ENCODE measurements around the gene PHACTR1.

Gene PHACTR1

GRCh38 chr6:13038315-13038714 is 321.7 kb downstream of the PHACTR1 start:
- DNase-seq (ENCODE audit: low read depth, low spot score), result peak; percentile 83
- Histone ChIP-seq H3K9ac (ENCODE audit: insufficient read length) (no peak overlapping the region), H3K27ac (peak overlapping the region; percentile 50; the same call in 1 of the 2 replicates), H3K36me3 (ENCODE audit: insufficient read depth, low read length) (no peaks in the 10 kb centered on the region), H3K9me3 (ENCODE audit: low read depth, low read length) (no peaks in the 10 kb centered on the region), H3K4me3 (peak overlapping the region; percentile 37; the same call in 1 of the 2 replicates)
- TF ChIP-seq EZH2 (IDR thresholded peaks at IDR 0.05) (no peak), POLR2AphosphoS5 (IDR thresholded peaks at IDR 0.05; ENCODE audit: borderline replicate concordance, low read depth, low read length) (no peak), FOXP2 (optimal IDR thresholded peaks at IDR 0.05; ENCODE audit: control extremely low read depth, extremely low read length, insufficient read depth) (no peak)

GRCh38 chr6:13038741-13039190 is 322.2 kb downstream of the PHACTR1 start:
- H3K27ac ChIP-seq, result peak overlapping the region; percentile 26; the same call in 1 of the 2 replicates
- no peaks in the 10 kb centered on the region for H3K9me3 ChIP-seq (ENCODE audit: low read depth, low read length)
- DNase-seq (ENCODE audit: low read depth, low spot score), result no peak
- no peaks in the 10 kb centered on the region for H3K36me3 ChIP-seq (ENCODE audit: insufficient read depth, low read length)
- peak overlapping the region; percentile 37; the same call in 1 of the 2 replicates for H3K4me3 ChIP-seq
- no peak overlapping the region for H3K9ac ChIP-seq (ENCODE audit: insufficient read length)
- TF ChIP-seq POLR2AphosphoS5 (IDR thresholded peaks at IDR 0.05; ENCODE audit: borderline replicate concordance, low read depth, low read length), result no peak
- TF ChIP-seq EZH2 (IDR thresholded peaks at IDR 0.05), result no peak
- no peak for TF ChIP-seq FOXP2 (optimal IDR thresholded peaks at IDR 0.05; ENCODE audit: control extremely low read depth, extremely low read length, insufficient read depth)

- DNase-seq (ENCODE audit: low read depth, low spot score), result peak; percentile 12
- no peaks in the 10 kb centered on the region for H3K9me3 ChIP-seq (ENCODE audit: low read depth, low read length)
- no peak overlapping the region for H3K4me3 ChIP-seq
- H3K36me3 ChIP-seq (ENCODE audit: insufficient read depth, low read length), result no peaks in the 10 kb centered on the region
- no peak overlapping the region for H3K9ac ChIP-seq (ENCODE audit: insufficient read length)
- no peak for TF ChIP-seq POLR2AphosphoS5 (IDR thresholded peaks at IDR 0.05; ENCODE audit: borderline replicate concordance, low read depth, low read length)
- no peak for TF ChIP-seq FOXP2 (optimal IDR thresholded peaks at IDR 0.05; ENCODE audit: control extremely low read depth, extremely low read length, insufficient read depth)
- TF ChIP-seq EZH2 (IDR thresholded peaks at IDR 0.05), result no peak
- no peak overlapping the region for H3K27ac ChIP-seq
These were observed 327.8 kb downstream of the PHACTR1 start for GRCh38 chr6:13044390-13044789.

DNA sequence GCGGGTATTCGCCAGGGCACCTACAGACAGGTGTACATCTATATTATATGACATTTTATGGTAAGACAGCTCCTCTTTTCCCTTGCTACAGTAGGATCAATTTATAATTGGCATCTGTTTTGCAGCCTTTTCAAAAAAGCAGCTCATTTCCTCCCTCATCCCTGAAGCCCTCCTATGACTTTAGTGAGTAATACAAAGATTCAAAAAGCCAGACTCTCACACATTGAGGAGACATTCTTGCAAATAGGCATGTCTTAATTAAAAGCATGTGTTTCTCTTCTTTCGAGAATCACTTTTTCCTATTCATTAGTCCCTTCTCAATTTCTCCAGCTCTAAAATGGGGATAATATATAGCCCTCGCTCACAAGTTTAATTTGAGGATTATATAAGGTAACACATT is 328.3 kb downstream of the PHACTR1 start:
- TF ChIP-seq FOXP2 (optimal IDR thresholded peaks at IDR 0.05; ENCODE audit: control extremely low read depth, extremely low read length, insufficient read depth) (no peak), POLR2AphosphoS5 (IDR thresholded peaks at IDR 0.05; ENCODE audit: borderline replicate concordance, low read depth, low read length) (no peak), EZH2 (IDR thresholded peaks at IDR 0.05) (no peak)
- no peak overlapping the region for H3K27ac ChIP-seq
- H3K4me3 ChIP-seq, result no peak overlapping the region
- no peaks in the 10 kb centered on the region for H3K9me3 ChIP-seq (ENCODE audit: low read depth, low read length)
- H3K36me3 ChIP-seq (ENCODE audit: insufficient read depth, low read length), result no peaks in the 10 kb centered on the region
- no peak for DNase-seq (ENCODE audit: low read depth, low spot score)
- H3K9ac ChIP-seq (ENCODE audit: insufficient read length), result no peak overlapping the region

- H3K9me3 ChIP-seq (ENCODE audit: low read depth, low read length), result no peaks in the 10 kb centered on the region
- no peak overlapping the region for H3K27ac ChIP-seq
- H3K9ac ChIP-seq (ENCODE audit: insufficient read length), result no peak overlapping the region
- TF ChIP-seq EZH2 (IDR thresholded peaks at IDR 0.05), result no peak
- no peak for TF ChIP-seq FOXP2 (optimal IDR thresholded peaks at IDR 0.05; ENCODE audit: control extremely low read depth, extremely low read length, insufficient read depth)
- no peak for TF ChIP-seq POLR2AphosphoS5 (IDR thresholded peaks at IDR 0.05; ENCODE audit: borderline replicate concordance, low read depth, low read length)
- no peak for DNase-seq (ENCODE audit: low read depth, low spot score)
- no peaks in the 10 kb centered on the region for H3K36me3 ChIP-seq (ENCODE audit: insufficient read depth, low read length)
- no peak overlapping the region for H3K4me3 ChIP-seq
These were observed 329.1 kb downstream of the PHACTR1 start for GRCh38 chr6:13045676-13046075.

DNA sequence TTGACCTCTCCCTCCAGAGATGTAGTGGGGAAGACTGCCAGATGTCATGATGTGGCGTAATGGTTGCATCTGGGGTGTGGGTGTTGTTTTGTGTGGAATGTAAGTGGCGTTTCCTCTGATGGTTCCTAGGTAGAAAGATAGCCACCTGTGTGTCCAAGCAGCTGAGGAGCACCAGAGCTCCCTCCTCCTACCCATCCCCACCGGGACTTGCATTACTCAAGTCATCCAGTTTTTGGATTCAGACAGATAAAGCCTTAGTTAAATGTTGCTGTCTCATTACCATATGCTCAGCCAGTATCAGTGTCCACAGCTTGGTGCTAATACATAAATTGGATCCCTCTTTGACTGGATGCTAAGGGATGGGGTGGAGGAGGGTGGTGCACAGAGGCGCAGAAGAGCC is 329.5 kb downstream of the PHACTR1 start:
- Histone ChIP-seq H3K9me3 (ENCODE audit: low read depth, low read length) (no peaks in the 10 kb centered on the region), H3K4me3 (no peak overlapping the region), H3K27ac (no peak overlapping the region), H3K9ac (ENCODE audit: insufficient read length) (no peak overlapping the region), H3K36me3 (ENCODE audit: insufficient read depth, low read length) (no peaks in the 10 kb centered on the region)
- no peak for DNase-seq (ENCODE audit: low read depth, low spot score)
- TF ChIP-seq POLR2AphosphoS5 (IDR thresholded peaks at IDR 0.05; ENCODE audit: borderline replicate concordance, low read depth, low read length) (no peak), FOXP2 (optimal IDR thresholded peaks at IDR 0.05; ENCODE audit: control extremely low read depth, extremely low read length, insufficient read depth) (no peak), EZH2 (IDR thresholded peaks at IDR 0.05) (no peak)

DNA sequence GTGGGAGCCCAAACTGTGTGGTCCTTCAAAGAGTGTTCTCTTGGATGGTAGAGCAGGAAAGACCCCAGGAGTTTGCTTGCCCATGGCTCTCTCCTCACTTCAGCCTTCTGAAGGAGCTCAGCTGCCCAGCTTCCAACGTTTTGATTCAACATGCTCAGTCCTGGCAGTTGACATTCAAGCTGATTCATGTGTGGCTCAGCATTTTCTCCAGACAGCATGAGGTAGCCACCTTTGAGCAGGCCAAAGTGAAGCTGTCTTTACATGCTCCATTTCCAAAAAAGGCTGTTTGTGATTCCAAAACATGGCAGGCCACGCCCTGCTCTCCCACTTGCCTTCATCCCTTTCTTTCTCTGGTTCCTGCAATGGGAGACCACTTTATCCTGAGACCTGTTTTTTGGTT is 331.5 kb downstream of the PHACTR1 start:
- DNase-seq (ENCODE audit: low read depth, low spot score), result no peak
- no peak for TF ChIP-seq EZH2 (IDR thresholded peaks at IDR 0.05)
- TF ChIP-seq POLR2AphosphoS5 (IDR thresholded peaks at IDR 0.05; ENCODE audit: borderline replicate concordance, low read depth, low read length), result no peak
- no peak for TF ChIP-seq FOXP2 (optimal IDR thresholded peaks at IDR 0.05; ENCODE audit: control extremely low read depth, extremely low read length, insufficient read depth)
- Histone ChIP-seq H3K9ac (ENCODE audit: insufficient read length) (no peak overlapping the region), H3K27ac (no peak overlapping the region), H3K36me3 (ENCODE audit: insufficient read depth, low read length) (no peaks in the 10 kb centered on the region), H3K9me3 (ENCODE audit: low read depth, low read length) (no peaks in the 10 kb centered on the region), H3K4me3 (no peak overlapping the region)

GRCh38 chr6:13049666-13050254 is 333.2 kb downstream of the PHACTR1 start:
- TF ChIP-seq EZH2 (IDR thresholded peaks at IDR 0.05), result no peak
- TF ChIP-seq FOXP2 (optimal IDR thresholded peaks at IDR 0.05; ENCODE audit: control extremely low read depth, extremely low read length, insufficient read depth), result no peak
- no peak for TF ChIP-seq POLR2AphosphoS5 (IDR thresholded peaks at IDR 0.05; ENCODE audit: borderline replicate concordance, low read depth, low read length)
- no peak for DNase-seq (ENCODE audit: low read depth, low spot score)
- Histone ChIP-seq H3K4me3 (no peak overlapping the region), H3K9me3 (ENCODE audit: low read depth, low read length) (no peaks in the 10 kb centered on the region), H3K36me3 (ENCODE audit: insufficient read depth, low read length) (no peaks in the 10 kb centered on the region), H3K9ac (ENCODE audit: insufficient read length) (no peak overlapping the region), H3K27ac (no peak overlapping the region)

Measured in SK-N-MC (cell line).